ENCODE measurements around the gene CRIP2. TPM values are rescaled to one million over a fixed set of nuclear protein-coding genes. Genes with fewer than 3 reads are reported as not detected.

CRIP2 gene
- total RNA-seq, 4 donors from 2014 or later: 103 to 203 (median 141) TPM

GRCh38 chr14:105486163-105486973 lies 11.7 kb downstream of the CRIP2 start, which contains the start of gene CRIP1:
CRIP1 (plus strand) TSS chr14:105486886; CDS start chr14:105487260, 374 bp downstream.
- TF ChIP-seq CTCF (IDR thresholded peaks at IDR 0.05) (no peak), POLR2A (IDR thresholded peaks at IDR 0.05) (no peak)
- peak within 1 kb of the TSS; percentile 51 for H3K4me3 ChIP-seq (ENCODE audit: low read depth, poor library complexity, severe bottlenecking)
- WGBS, 2 donors: 2 to 14% methylated on average over 19 to 40 of the region's 56 CpGs
- peak; percentile 28 to 90 for DNase-seq (ENCODE audit: low spot score in 2 of 2)
- intact Hi-C loops (cut with DNase I; ENCODE audit: low total_unique reads): no loop called here

GRCh38 chr14:105486974-105487448 lies 12.4 kb downstream of the CRIP2 start:
- TF ChIP-seq CTCF (IDR thresholded peaks at IDR 0.05) (no peak), POLR2A (IDR thresholded peaks at IDR 0.05) (no peak)
- peak in 1 of 2 donors; percentile 96 for DNase-seq (ENCODE audit: low spot score in 2 of 2)
- intact Hi-C loops (cut with DNase I; ENCODE audit: low total_unique reads): no loop called here
- 3% methylated on average over 10 to 13 of the region's 45 CpGs for WGBS, 2 donors
- H3K4me3 ChIP-seq (ENCODE audit: low read depth, poor library complexity, severe bottlenecking): peak overlapping the region; percentile 51

GRCh38 chr14:105487449-105487985 lies 12.9 kb downstream of the CRIP2 start:
- 0 to 1% methylated on average over 3 to 29 of the region's 48 CpGs for WGBS, 2 donors
- intact Hi-C loops (cut with DNase I; ENCODE audit: low total_unique reads): no loop called here
- H3K4me3 ChIP-seq (ENCODE audit: low read depth, poor library complexity, severe bottlenecking): peak overlapping the region; percentile 51
- peak in 1 of 2 donors; percentile 95 for DNase-seq (ENCODE audit: low spot score in 2 of 2)
- no peak for TF ChIP-seq CTCF (IDR thresholded peaks at IDR 0.05)
- no peak for TF ChIP-seq POLR2A (IDR thresholded peaks at IDR 0.05)

GRCh38 chr14:105487986-105488777 lies 13.6 kb downstream of the CRIP2 start:
- peak overlapping the region; percentile 51 for H3K4me3 ChIP-seq (ENCODE audit: low read depth, poor library complexity, severe bottlenecking)
- whole genome bisulfite sequencing, 2 donors: 10 to 21% methylated on average over 21 to 22 of the region's 26 CpGs
- peak; percentile 39 to 87 for DNase-seq (ENCODE audit: low spot score in 2 of 2)
- TF ChIP-seq CTCF (IDR thresholded peaks at IDR 0.05) (no peak), POLR2A (IDR thresholded peaks at IDR 0.05) (no peak)
- intact Hi-C loops (cut with DNase I; ENCODE audit: low total_unique reads): no loop called here

GRCh38 chr14:105488781-105489541 lies 14.3 kb downstream of the CRIP2 start:
- DNase-seq (ENCODE audit: low spot score in 2 of 2): peak; percentile 42 to 88
- H3K4me3 ChIP-seq (ENCODE audit: low read depth, poor library complexity, severe bottlenecking): no peak overlapping the region
- WGBS, 2 donors: 17 to 19% methylated on average over 13 to 19 of the region's 20 CpGs
- no peak for TF ChIP-seq POLR2A (IDR thresholded peaks at IDR 0.05)
- no peak for TF ChIP-seq CTCF (IDR thresholded peaks at IDR 0.05)
- intact Hi-C loops (cut with DNase I; ENCODE audit: low total_unique reads): no loop called here
